ENCODE results near the gene TRIM22.
"Not testable (repeated sequence)": the region's sequence is repeated elsewhere in the genome, so short reads cannot be mapped to it uniquely, and the experiment has no call there.

- not testable (repeated sequence) for TF ChIP-seq CTCF (IDR thresholded peaks at IDR 0.05 in 2 of 3, conservative IDR thresholded peaks at IDR 0.05 in 1 of 3; ENCODE audit: insufficient read depth in 2 of 3, low read depth in 1 of 3, low read length in 3 of 3); ZC3H11A (IDR thresholded peaks at IDR 0.05; ENCODE audit: low read depth, low read length); HBP1 (CRISPR knock-in tag; IDR thresholded peaks at IDR 0.05); SUPT5H (IDR thresholded peaks at IDR 0.05)
Observed at GRCh38 chr11:5682890-5683441, 6.6 kb upstream of the TRIM22 start.

Measured in K562 (cell line).